Activated B cell treated with CpG ODN at 0.5 μM for 24 hours (primary cell): ENCODE data around the gene SORL1. TPM values are rescaled to one million over a fixed set of nuclear protein-coding genes. Genes with fewer than 3 reads are reported as not detected.

ENCODE experiments used
- ATAC-seq: fragments of 200-7000 bp; cut with Tn5 transposase; one replicate; pipeline ENCODE4 v1.10.0; 2021; ENCODE audit warnings: low read depth, mild to moderate bottlenecking, moderate library complexity
- CTCF ChIA-PET: fragments of 350-600 bp; sonication (Branson Sonifier 250); formaldehyde crosslinking; loops from one replicate; lab custom pipeline; 2021; ENCODE audit warnings: antibody characterized with exemption; lab: Charles Lee
- POLR2A ChIA-PET: fragments of 350-600 bp; sonication (Branson Sonifier 250); formaldehyde crosslinking; loops from one replicate; lab custom pipeline; 2021; ENCODE audit warnings: antibody characterized with exemption; lab: Charles Lee
- DNase-seq: peaks from one replicate; pipeline ENCODE4 v3.0.0; 2022
- H3K27ac Mint-ChIP-seq: one replicate; pipeline ENCODE4 v1.8.0; 2020; ENCODE audit warnings: mixed read lengths
- H3K27me3 Mint-ChIP-seq: one replicate; pipeline ENCODE4 v1.8.0; 2021; ENCODE audit warnings: mixed read lengths
- H3K36me3 Mint-ChIP-seq: one replicate; pipeline ENCODE4 v1.8.0; 2021; ENCODE audit warnings: low read depth, mixed read lengths
- H3K4me1 Mint-ChIP-seq: one replicate; pipeline ENCODE4 v1.8.0; 2021; ENCODE audit warnings: mixed read lengths
- H3K4me3 Mint-ChIP-seq: one replicate; pipeline ENCODE4 v1.8.0; 2020; ENCODE audit warnings: mild to moderate bottlenecking, mixed read lengths
- H3K9me3 Mint-ChIP-seq: one replicate; pipeline ENCODE4 v1.8.0; 2020; ENCODE audit warnings: mixed read lengths
- CTCF ChIP-seq: fragments of 200-600 bp; IDR thresholded peaks from one replicate; pipeline ENCODE4 v1.8.0; 2022; ENCODE audit warnings: antibody characterized with exemption, mild to moderate bottlenecking
- intact Hi-C: fragments of 100-400 bp; cut with micrococcal nuclease; formaldehyde crosslinking; loops from one replicate; pipeline ENCODE4 v1.15.1; 2024
- total RNA-seq: library from RNA; stranded (reverse); gene quantifications from 2 replicates; pipeline ENCODE4 v1.2.3, GENCODE V29; 2022

Gene SORL1
- total RNA-seq, 1 donor from 2014 or later = 180 TPM

GRCh38 chr11:121591405-121592033 lies 139.4 kb downstream of the SORL1 start:
- Mint-ChIP-seq H3K4me1 (peaks cover 36% of the 10 kb centered on the region), H3K4me3 (peak overlapping the region; percentile 49), H3K9me3 (no peaks in the 10 kb centered on the region), H3K36me3 (peaks cover 89% of the 10 kb centered on the region), H3K27me3 (no peaks in the 10 kb centered on the region), H3K27ac (peak overlapping the region; percentile 93)
- ChIA-PET CTCF (interaction anchor here (0.7 to 5.4 kb wide), 34 partner anchors 15 to 1080 kb away, joined by 3 to 71 read pairs (median 4); partner anchors contain the start of gene GRIK4), POLR2A (interaction anchor here (0.6 to 3.4 kb wide), 9 partner anchors 14 to 1471 kb away, joined by 4 to 20 read pairs (median 7); partner anchors contain the start of genes HSPA8, SC5D, SORL1 and SORL1-AS1)
- ATAC-seq (peak; percentile 39), DNase-seq (no peak)
- intact Hi-C loops = loop anchor here (1.0 to 10.0 kb wide), 8 partner anchors 57 to 1254 kb away; partner anchors contain the start of genes ARHGEF12 and GRIK4
- TF ChIP-seq CTCF = peak; percentile 77

DNA sequence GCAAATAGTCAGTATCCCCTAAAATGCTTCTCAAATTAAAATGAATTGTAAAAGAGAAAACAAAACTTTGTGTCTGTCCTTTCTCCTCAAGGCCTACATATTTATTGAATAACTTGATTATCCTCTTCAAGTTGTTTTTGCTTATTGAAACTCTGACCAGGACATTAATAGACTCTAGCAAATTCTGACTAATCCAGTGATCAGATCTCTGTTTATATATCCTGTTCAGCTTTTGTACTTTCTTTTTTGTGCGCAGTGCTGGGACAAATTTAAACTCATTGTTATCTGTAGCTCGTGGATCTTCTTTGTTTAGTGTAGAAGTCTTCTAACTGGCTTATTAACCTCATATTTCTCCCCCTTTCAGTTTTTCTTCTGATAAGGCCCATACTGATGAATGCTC lies 140.6 kb downstream of the SORL1 start:
- Mint-ChIP-seq H3K4me3 (no peak overlapping the region), H3K36me3 (peaks cover 92% of the 10 kb centered on the region), H3K4me1 (peaks cover 36% of the 10 kb centered on the region), H3K27ac (no peak overlapping the region), H3K27me3 (no peaks in the 10 kb centered on the region), H3K9me3 (no peaks in the 10 kb centered on the region)
- CTCF ChIA-PET = interaction anchor here (1.9 to 5.4 kb wide), 5 partner anchors 16 to 398 kb away, joined by 5 to 71 read pairs (median 27); no protein-coding TSS in a partner anchor
- TF ChIP-seq CTCF = no peak
- POLR2A ChIA-PET = interaction anchor here (1.1 to 1.9 kb wide), 2 partner anchors 271 to 300 kb away, joined by 3 to 7 read pairs; partner anchors contain the start of gene SC5D
- ATAC-seq = no peak
- no peak for DNase-seq
- intact Hi-C loops = loop anchor here (5.0 to 10.0 kb wide), 2 partner anchors 658 to 1255 kb away; partner anchors contain the start of gene ARHGEF12

- Mint-ChIP-seq H3K36me3 (peaks cover 90% of the 10 kb centered on the region), H3K9me3 (no peaks in the 10 kb centered on the region), H3K27me3 (no peaks in the 10 kb centered on the region), H3K4me3 (no peak overlapping the region), H3K4me1 (peaks cover 8% of the 10 kb centered on the region), H3K27ac (no peak overlapping the region)
- ChIA-PET CTCF (interaction anchor here (2.0 kb wide), 1 partner anchor 345 kb away, joined by 6 read pairs; no protein-coding TSS in a partner anchor), POLR2A (no interaction called here)
- intact Hi-C loops = loop anchor here (10.0 kb wide), 1 partner anchor 661 kb away; no protein-coding TSS in a partner anchor
- TF ChIP-seq CTCF = no peak
- DNase-seq (no peak), ATAC-seq (no peak)
Observed at GRCh38 chr11:121595717-121596161, 143.6 kb downstream of the SORL1 start.

- ChIA-PET CTCF (no interaction called here), POLR2A (no interaction called here)
- H3K9me3 Mint-ChIP-seq = no peaks in the 10 kb centered on the region
- intact Hi-C loops = loop anchor here (10.0 kb wide), 1 partner anchor 662 kb away; no protein-coding TSS in a partner anchor
- peaks cover 83% of the 10 kb centered on the region for H3K36me3 Mint-ChIP-seq
- no peak overlapping the region for H3K4me3 Mint-ChIP-seq
- no peak overlapping the region for H3K27ac Mint-ChIP-seq
- ATAC-seq (no peak), DNase-seq (no peak)
- TF ChIP-seq CTCF = no peak
- peaks cover under 1% of the 10 kb centered on the region for H3K4me1 Mint-ChIP-seq
- H3K27me3 Mint-ChIP-seq = no peaks in the 10 kb centered on the region
Observed at GRCh38 chr11:121596195-121597155, 144.4 kb downstream of the SORL1 start.
